GM12891 (cell line): ENCODE data around the gene FNDC3B.

Experiments
- DNase-seq: peaks from one replicate; pipeline ENCODE4 v3.0.0; 2011; ENCODE audit warnings: low spot score; ENCODE audit not compliant: insufficient read length
- FAIRE-seq: peaks from 2 replicates; lab custom pipeline; 2011; peaks lifted over from hg19 to GRCh38; lab: Jason Lieb, UNC
- PAX5 ChIP-seq: IDR thresholded peaks from 2 replicates; pipeline ENCODE4 v1.6.1; 2011; ENCODE audit warnings: low read length, moderate library complexity, mild to moderate bottlenecking; ENCODE audit not compliant: insufficient read depth, severe bottlenecking
- POLR2A ChIP-seq: IDR thresholded peaks from 2 replicates; pipeline ENCODE4 v1.6.1; 2011; ENCODE audit warnings: low read depth, low read length, control low read depth
- POLR2AphosphoS5 ChIP-seq: IDR thresholded peaks from 2 replicates; pipeline ENCODE4 v1.6.1; 2011; ENCODE audit warnings: low read depth, low read length, control low read depth
- POU2F2 ChIP-seq: IDR thresholded peaks from 2 replicates; pipeline ENCODE4 v1.6.1; 2011; ENCODE audit warnings: low read depth, mild to moderate bottlenecking, control low read depth, low read length, moderate library complexity
- SPI1 ChIP-seq: IDR thresholded peaks from 2 replicates; pipeline ENCODE4 v1.6.1; 2011; ENCODE audit warnings: low read depth, low read length, control low read depth
- TAF1 ChIP-seq: IDR thresholded peaks from 2 replicates; pipeline ENCODE4 v1.6.1; 2011; ENCODE audit warnings: low read depth, low read length, control low read depth

FNDC3B gene

GRCh38 chr3:172189213-172189612 is 149.8 kb downstream of the FNDC3B start:
- no peak for FAIRE-seq
- DNase-seq = no peak
- TF ChIP-seq SPI1 (no peak), POLR2A (no peak), TAF1 (no peak), POLR2AphosphoS5 (no peak), PAX5 (no peak), POU2F2 (no peak)

- TF ChIP-seq POLR2AphosphoS5 (no peak), POU2F2 (no peak), PAX5 (no peak), TAF1 (no peak), SPI1 (no peak)
- DNase-seq (no peak), FAIRE-seq (no peak)
Measured at GRCh38 chr3:172189987-172190603, 150.7 kb downstream of the FNDC3B start.

DNA sequence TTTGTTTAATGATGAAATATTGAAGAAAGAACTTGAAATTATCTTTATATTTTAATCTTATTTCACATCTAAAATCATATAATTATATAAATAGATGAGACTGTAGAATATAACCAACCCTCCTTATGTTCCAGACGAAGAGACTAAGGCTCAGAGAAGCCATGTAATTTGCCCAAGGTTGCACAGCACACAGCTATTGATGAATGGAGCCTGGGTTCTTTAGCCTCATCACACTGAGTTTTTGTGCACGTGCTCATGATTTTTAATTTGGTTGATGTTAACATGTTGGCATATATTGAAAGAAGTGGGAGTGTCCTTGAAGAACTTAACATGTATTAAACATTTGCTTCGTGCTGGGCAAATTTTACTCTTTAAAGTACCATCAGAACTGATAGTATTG is 151.6 kb downstream of the FNDC3B start:
- DNase-seq (no peak), FAIRE-seq (no peak)
- TF ChIP-seq POU2F2 (no peak), POLR2AphosphoS5 (no peak), SPI1 (no peak), POLR2A (no peak), PAX5 (no peak), TAF1 (no peak)

- FAIRE-seq = no peak
- DNase-seq = no peak
- TF ChIP-seq POU2F2 = no peak
- TF ChIP-seq POLR2AphosphoS5 = no peak
- TF ChIP-seq SPI1 = no peak
- no peak for TF ChIP-seq PAX5
- TF ChIP-seq POLR2A = no peak
- TF ChIP-seq TAF1 = no peak
Measured at GRCh38 chr3:172191629-172192028, 152.3 kb downstream of the FNDC3B start.

GRCh38 chr3:172192830-172193415 is 153.5 kb downstream of the FNDC3B start:
- no peak for DNase-seq

DNA sequence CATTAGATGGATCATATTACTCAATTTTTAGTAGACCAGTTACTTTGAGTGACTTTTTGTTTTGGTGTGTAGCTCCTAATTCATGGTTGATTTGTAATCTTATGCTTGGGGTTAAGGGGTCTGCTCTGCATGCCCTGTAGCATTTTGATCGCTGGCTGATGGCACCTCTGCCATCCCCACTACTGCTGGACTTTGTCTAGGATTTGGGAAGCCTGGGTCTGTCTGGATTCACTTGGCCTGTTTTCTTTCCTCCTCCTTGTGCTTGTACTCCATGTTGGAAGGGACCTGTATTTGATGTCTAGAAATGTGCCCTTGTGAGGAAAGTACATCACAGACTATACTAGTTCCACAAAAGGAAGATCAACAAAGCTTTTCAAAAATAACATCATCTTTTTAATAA is 154.1 kb downstream of the FNDC3B start:
- TF ChIP-seq PAX5 (no peak), POLR2A (no peak), TAF1 (no peak), POU2F2 (no peak), SPI1 (no peak), POLR2AphosphoS5 (no peak)
- no peak for DNase-seq
- FAIRE-seq = no peak

More at GRCh38 chr3:172192830-172193415, 153.5 kb downstream of the FNDC3B start:
- TF ChIP-seq POU2F2 (no peak), PAX5 (no peak), SPI1 (no peak), TAF1 (no peak), POLR2AphosphoS5 (no peak), POLR2A (no peak)
- no peak for FAIRE-seq

DNA sequence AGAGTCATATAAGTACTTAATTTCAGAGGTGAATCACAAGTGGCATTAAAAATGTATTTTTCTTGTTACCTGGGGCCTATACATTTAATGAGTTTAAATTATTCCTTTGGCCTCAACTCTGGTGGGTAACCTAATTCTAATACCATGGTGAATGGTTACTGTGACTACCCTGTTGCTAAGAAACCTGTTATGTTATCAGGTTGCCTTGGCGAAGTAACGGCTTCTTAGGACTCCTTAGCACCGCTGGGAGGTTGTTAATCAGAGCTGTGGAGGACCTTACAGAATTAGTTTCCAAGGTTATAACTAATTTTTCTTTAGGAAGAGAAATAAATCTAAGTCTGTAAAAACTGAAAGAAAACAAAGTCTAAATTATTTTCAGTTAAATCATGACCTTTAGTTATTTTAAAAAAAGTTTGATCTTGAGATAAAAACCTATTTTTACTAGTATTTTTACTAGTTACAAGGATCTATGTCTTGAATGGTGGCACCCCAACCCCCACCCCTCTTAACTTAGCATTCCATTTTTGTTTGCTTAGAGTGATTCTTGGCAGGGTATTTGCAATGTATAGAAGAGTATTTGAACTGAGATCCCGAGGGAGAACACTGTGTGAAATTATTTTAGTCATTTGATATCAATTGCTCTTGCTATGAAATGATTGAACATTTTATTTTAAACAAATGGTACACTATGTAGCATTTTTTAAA is 155.5 kb downstream of the FNDC3B start:
- TF ChIP-seq POLR2AphosphoS5 (no peak), POLR2A (no peak), SPI1 (no peak), PAX5 (no peak), TAF1 (no peak), POU2F2 (no peak)
- DNase-seq (no peak), FAIRE-seq (no peak)

- DNase-seq (no peak), FAIRE-seq (no peak)
- TF ChIP-seq POLR2AphosphoS5 (no peak), TAF1 (no peak), POLR2A (no peak), SPI1 (no peak), POU2F2 (no peak), PAX5 (no peak)
Measured at GRCh38 chr3:172195407-172195754, 156.0 kb downstream of the FNDC3B start.

- no peak for FAIRE-seq
- no peak for DNase-seq
- TF ChIP-seq TAF1 (no peak), SPI1 (no peak), POU2F2 (no peak), POLR2A (no peak)
Measured at GRCh38 chr3:172197344-172197743, 158.0 kb downstream of the FNDC3B start.

GRCh38 chr3:172198428-172198827 is 159.1 kb downstream of the FNDC3B start:
- no peak for FAIRE-seq
- TF ChIP-seq POLR2AphosphoS5 (no peak), SPI1 (no peak), PAX5 (no peak), POU2F2 (no peak), POLR2A (no peak), TAF1 (no peak)

More at GRCh38 chr3:172198428-172198827, 159.1 kb downstream of the FNDC3B start:
- no peak for DNase-seq
